GM18861 (cell line): ENCODE data around the gene KRT6C.
"Not testable (repeated sequence)": the region's sequence is repeated elsewhere in the genome, so short reads cannot be mapped to it uniquely, and the experiment has no call there.

Source experiments
- ATAC-seq: cut with Tn5 transposase; IDR thresholded peaks from one replicate; pipeline ENCODE4 v1.9.1; 2021; ENCODE audit not compliant: unreplicated experiment

The KRT6C gene

DNA sequence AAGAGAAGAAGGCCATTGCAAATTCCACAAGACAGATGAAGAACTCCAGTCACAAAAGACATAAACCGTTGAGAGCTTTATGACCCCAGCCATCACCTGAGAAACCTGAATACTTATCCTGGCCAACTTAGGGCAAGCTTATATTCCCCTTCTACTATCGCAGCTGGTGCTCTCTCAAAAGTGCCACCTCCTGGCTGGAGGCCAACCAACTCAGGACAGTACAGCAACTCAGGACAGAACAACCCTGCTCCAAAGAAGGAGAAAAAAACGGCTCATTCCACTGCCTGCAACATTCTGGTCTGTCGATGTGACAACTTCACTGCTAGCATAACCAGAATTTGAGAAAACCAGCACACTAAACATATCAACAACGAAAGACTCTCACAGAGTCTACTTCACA lies 11.9 kb downstream of the KRT6C start:
- ATAC-seq, result no peak

DNA sequence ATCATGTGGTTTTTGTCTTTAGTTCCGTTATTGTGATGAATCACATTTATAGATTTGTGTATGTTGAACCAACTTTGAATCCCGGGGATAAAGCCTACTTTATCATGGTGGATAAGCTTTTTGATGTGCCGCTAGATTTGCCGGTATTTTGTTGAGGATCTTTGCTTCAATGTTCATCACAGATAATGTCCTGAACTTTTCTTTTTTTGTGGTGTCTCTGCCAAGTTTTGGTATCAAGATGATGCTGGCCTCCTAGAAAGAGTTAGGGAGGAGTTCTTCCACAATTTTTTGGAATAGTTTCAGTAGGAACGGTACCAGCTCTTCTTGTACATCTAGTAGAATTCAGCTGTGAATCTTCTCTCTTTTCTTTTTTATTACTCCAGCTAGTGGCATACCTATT lies 14.7 kb downstream of the KRT6C start:
- ATAC-seq, result no peak

DNA sequence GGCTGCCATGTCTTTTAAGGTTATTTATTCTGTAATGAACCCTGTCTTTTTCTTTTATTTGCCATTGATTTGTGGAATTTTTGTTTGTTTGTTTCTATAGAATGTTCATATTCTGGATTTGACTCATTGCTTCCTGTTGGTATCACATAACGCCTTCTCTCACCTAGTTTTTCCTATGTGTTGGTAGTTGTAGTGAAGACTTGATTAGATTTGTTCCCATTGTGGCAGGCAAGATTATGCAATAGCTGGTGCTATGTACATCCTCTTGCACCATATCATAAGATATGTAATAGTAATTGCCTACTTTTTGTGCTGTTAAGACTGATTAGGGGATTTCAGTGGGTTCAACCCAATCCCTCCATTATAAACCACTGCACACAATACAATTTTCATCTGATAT lies 17.8 kb downstream of the KRT6C start:
- no peak for ATAC-seq

- no peak for ATAC-seq
Observed at GRCh38 chr12:52454411-52455201, 19.0 kb downstream of the KRT6C start.

DNA sequence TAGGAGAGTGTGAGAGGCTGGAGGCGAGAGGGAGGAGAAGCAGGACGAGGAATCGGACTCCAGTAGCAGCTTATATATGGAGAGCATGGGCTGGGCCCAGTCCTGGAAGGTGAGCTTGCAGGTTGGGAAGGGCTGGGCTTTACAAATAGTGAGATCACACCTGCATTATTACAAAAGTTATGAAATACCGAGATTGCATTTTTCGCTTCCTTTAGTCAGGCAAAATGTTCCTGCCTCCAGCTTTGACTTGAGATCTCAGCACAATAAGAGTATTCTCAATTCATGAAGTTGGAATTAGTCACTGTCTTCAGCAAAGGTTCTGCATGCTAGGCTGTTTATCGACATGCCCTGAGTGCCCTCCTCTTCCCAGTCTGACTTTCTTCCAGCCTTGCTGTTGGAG lies 21.5 kb downstream of the KRT6C start, which contains the start of gene KRT6B:
Gene KRT6B (minus strand): TSS at position 46 of the 400 bp plus-strand sequence. CDS start 68 bp downstream, outside the sequence.
- ATAC-seq, result no peak

DNA sequence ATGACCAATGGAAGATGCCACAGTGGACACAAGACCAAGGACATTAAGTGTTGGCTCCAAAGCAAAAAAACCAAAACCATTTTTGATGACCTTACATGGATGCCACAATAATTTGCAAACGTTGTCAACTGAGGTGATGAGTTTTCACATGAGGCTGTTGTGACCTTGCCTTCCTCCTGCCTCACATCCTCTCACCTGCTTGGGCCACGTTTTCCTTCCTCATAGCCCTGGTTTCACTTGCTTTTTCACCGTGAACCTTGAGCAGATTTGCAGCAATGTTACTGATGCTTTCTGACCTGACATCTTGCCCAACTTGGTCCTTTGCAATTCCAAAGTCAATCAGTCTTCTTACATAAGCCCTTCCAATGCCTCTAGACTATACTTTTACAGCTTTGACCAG lies 25.4 kb downstream of the KRT6C start:
- ATAC-seq, result no peak

DNA sequence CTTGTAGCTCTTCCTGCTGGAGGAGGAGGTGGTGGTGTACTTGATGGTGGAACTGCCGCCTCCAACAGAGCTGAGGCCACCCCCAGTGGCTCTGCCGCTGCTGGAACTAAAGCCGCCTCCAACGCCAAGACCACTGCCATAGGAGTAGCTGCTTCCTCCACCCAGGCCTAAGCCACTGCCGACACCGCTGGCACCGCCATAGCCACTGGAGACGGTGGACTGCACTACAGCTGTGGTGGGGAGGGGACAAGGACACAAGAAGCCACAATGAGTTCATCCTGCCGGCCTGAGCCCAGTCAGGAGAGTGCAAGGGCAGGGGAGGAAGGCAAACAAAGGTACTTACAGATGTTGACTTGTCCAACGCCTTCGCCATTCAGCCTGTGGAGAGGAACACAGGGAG lies 26.4 kb downstream of the KRT6C start:
- ATAC-seq, result not testable (repeated sequence)

- no peak for ATAC-seq
Observed at GRCh38 chr12:52446367-52447045, 27.1 kb downstream of the KRT6C start.

- ATAC-seq, result no peak
Observed at GRCh38 chr12:52445876-52446275, 27.7 kb downstream of the KRT6C start.

DNA sequence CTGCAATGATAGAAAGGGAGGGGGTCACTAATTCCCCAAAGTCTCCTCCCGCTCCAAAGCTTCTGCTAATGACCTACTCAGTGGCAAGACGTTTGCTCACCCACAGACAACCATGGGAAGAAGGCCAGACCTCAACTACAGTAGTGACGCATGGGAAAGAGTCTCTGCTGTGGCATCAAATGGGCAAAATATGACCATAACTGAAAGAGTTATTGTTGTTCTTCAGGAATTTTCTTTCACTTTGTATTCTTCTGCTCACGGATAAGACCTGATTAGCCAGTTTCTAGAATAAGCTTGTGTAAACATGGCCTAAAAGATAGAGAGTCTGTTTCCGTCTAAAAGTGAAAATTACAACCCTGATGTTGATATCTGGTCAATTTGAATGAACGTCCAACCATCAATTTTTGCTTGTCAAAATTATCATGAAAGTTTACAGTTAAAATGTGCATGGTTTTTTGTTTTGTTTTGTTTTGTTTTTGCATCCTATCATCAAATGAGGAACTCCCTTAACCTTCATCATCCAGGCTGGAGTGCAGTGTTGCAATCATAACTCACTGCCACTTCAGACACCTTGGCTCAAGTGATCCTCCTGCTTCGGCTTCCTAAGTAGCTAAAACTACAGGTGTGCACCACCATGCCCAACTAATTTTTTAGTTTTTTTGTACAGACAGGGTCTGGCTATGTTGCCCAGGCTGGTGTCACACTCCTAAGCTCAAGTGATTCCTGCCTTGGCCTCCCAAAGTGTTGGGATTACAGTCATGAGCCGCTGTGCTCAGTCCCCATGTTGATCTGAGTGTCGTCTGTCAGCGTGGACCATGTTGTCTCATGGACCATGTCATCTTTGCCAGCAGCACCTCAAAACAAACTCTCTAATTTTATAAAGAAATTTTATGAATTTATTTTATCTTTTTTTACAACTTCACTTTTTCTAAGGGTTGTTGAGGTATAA lies 28.7 kb downstream of the KRT6C start:
- ATAC-seq, result no peak

- no peak for ATAC-seq
Observed at GRCh38 chr12:52443966-52444365, 29.6 kb downstream of the KRT6C start.

DNA sequence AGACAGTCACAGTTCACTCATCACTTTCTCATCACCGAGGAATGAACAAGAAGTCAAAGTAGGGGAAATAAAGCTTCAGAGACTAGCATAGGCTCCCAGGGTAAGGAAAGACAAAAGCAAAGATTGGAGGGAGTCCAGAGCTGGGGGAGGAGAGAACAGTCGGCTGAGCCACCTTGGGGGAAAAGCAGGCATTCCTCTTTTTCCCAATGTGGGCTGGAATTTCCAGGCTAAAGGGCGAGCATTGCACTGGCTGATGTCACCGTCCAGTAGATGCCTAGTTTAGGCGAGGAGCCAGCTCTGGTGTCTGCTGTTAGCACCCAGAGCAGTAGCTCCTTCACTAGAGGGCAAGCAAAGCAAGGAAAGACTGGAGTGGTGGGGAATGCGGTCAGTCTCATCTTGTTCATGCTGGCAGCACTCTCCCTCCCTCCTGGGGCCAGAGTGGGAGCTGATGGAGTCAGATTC lies 31.0 kb downstream of the KRT6C start:
- no peak for ATAC-seq

- no peak for ATAC-seq
Observed at GRCh38 chr12:52441320-52441911, 32.2 kb downstream of the KRT6C start.

- ATAC-seq, result no peak
Observed at GRCh38 chr12:52440821-52441319, 32.7 kb downstream of the KRT6C start.

- no peak for ATAC-seq
Observed at GRCh38 chr12:52439845-52440244, 33.8 kb downstream of the KRT6C start.

GRCh38 chr12:52439420-52439819 lies 34.2 kb downstream of the KRT6C start:
- ATAC-seq, result no peak

DNA sequence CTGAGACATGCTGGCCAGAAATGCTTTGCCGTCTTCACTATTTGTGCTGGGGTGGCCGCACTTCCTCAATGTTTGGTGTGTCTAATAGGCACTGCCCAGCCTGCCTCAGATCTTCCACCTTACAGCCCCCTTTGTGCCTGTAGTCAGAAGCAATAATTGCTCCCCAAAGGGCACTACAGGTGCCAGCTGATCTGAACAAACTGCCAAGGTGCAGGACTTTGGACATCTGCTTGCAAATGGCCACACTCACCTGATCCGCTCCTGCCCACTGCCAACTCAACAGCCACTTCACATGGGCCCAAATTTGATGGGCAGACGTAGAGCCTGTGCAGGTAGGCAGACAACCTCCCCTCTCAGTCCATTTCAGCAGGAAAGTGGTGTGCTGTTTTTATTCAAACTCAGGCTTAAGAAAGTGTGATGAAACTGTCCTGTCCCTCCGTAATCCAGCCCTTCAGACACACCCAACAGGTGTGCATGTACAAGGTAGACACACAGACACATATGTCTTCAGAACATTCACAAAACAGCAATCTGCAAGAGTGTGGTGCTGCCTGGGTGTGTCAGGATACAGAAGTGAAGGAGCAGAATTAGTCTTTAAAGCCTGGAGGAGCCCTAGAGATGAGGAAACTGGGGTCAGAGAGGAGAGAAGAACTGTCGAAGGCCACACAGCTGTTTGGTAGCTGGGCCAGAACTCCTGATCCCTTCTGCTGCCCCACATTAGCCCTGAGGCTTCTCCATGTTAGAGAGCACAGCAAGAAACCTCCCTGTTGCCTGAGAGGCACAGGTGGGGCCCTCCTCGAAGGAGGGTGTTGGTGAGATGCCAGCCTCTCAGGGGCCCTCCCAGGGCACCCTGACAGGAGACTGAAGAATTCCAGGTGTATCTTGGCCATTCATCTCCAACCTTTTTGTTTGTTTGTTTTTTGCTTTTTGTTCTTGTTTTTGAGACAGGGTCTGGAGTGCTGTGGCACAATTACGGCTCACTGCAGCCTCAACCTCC lies 35.0 kb downstream of the KRT6C start:
- ATAC-seq, result no peak

- ATAC-seq, result no peak
Observed at GRCh38 chr12:52437508-52437907, 36.1 kb downstream of the KRT6C start.

DNA sequence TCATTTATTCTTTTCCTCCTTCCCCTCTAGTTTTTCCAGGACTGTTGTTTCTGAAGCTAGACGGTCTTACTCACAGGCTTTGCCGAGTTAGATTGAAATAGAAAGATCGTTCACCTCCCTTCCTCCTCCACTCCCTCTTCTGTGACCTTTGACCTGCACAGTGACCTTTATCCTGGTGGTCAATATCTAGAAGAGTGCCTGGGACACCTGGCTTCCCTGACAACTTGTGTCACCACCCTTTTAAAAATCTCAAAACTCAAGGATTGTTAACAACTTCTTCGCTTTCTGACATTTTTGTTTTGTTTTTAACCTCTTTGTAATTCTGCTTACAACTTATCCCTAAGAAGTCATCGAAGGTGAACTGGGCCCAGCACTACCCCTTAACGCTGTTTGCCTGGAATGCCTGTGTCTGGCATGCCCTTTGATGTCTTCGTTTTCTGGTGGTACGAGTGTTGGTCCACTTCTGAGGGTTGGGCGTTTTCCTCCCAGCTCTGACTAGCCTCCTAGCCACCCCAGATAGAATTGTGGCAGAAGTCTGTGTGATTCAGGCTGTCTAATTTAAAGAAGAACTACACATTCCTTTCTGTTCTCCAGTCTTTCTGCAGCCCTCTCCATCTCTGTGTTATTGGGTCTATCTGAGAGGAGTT lies 36.7 kb downstream of the KRT6C start:
- ATAC-seq, result no peak
